WTC11 (cell line): Measurements from ENCODE around the gene ERVK3-1. TPM values are rescaled to one million over a fixed set of nuclear protein-coding genes. Genes with fewer than 3 reads are reported as not detected.

Experiments used
- ATAC-seq: fragments of 200-7000 bp; cut with Tn5 transposase; 2 replicates; pipeline ENCODE4 v1.10.0; 2021; ENCODE audit warnings: mild to moderate bottlenecking, moderate library complexity
- CTCF ChIA-PET: fragments of 300-600 bp; sonication (Branson Sonifier 250); formaldehyde crosslinking; loops from one replicate; lab custom pipeline; 2021; ENCODE audit warnings: antibody characterized with exemption; lab: Charles Lee
- POLR2A ChIA-PET: fragments of 350-600 bp; sonication (Branson Sonifier 250); formaldehyde crosslinking; loops from one replicate; lab custom pipeline; 2021; ENCODE audit warnings: antibody characterized with exemption; lab: Charles Lee
- DNase-seq: peaks from one replicate; pipeline ENCODE4 v3.0.0; 2021; ENCODE audit warnings: low spot score
- H3K27ac Mint-ChIP-seq: 2 replicates; pipeline ENCODE4 v1.8.0; 2021; ENCODE audit warnings: mixed read lengths
- H3K27me3 Mint-ChIP-seq: 2 replicates; pipeline ENCODE4 v1.8.0; 2021; ENCODE audit warnings: low read depth, mild to moderate bottlenecking, moderate library complexity, mixed read lengths
- H3K36me3 Mint-ChIP-seq: 2 replicates; pipeline ENCODE4 v1.8.0; 2021; ENCODE audit warnings: mixed read lengths
- H3K4me1 Mint-ChIP-seq: 2 replicates; pipeline ENCODE4 v1.8.0; 2022; ENCODE audit warnings: mixed read lengths
- H3K4me3 Mint-ChIP-seq: 2 replicates; pipeline ENCODE4 v1.8.0; 2021; ENCODE audit warnings: mild to moderate bottlenecking, moderate library complexity, mixed read lengths
- H3K9me3 Mint-ChIP-seq: 2 replicates; pipeline ENCODE4 v1.8.0; 2021; ENCODE audit warnings: mixed read lengths
- ATF3 ChIP-seq: sonication (generic); formaldehyde crosslinking; conservative IDR thresholded peaks from 2 replicates; pipeline ENCODE4 v1.8.1; 2022; ENCODE audit warnings: mild to moderate bottlenecking, missing genetic modification reagents
- ELF4 ChIP-seq: sonication (generic); formaldehyde crosslinking; IDR thresholded peaks from 2 replicates; pipeline ENCODE4 v1.8.1; 2022; ENCODE audit warnings: low read depth, mild to moderate bottlenecking, moderate library complexity, missing genetic modification reagents
- FOXK1 ChIP-seq: sonication (generic); formaldehyde crosslinking; IDR thresholded peaks from 2 replicates; pipeline ENCODE4 v1.8.0; 2022; ENCODE audit warnings: mild to moderate bottlenecking, moderate library complexity, missing genetic modification reagents
- GTF2I ChIP-seq: fragments of 250-450 bp; sonication (Bioruptor Pico); conservative IDR thresholded peaks from 2 replicates; pipeline ENCODE4 v1.4.0; 2021; ENCODE audit warnings: mild to moderate bottlenecking
- JAZF1 ChIP-seq: fragments of 250-450 bp; sonication (Bioruptor Pico); IDR thresholded peaks from 2 replicates; pipeline ENCODE4 v1.9.0; 2021; ENCODE audit warnings: moderate library complexity, mild to moderate bottlenecking, inconsistent platforms
- JUN ChIP-seq: sonication (generic); formaldehyde crosslinking; IDR thresholded peaks from 2 replicates; pipeline ENCODE4 v1.8.0; 2023; ENCODE audit warnings: mild to moderate bottlenecking, missing genetic modification reagents
- MYBL2 ChIP-seq: sonication (generic); formaldehyde crosslinking; IDR thresholded peaks from 2 replicates; pipeline ENCODE4 v1.8.1; 2023; ENCODE audit warnings: mild to moderate bottlenecking, moderate library complexity, missing genetic modification reagents
- NR3C1 ChIP-seq: sonication (generic); formaldehyde crosslinking; conservative IDR thresholded peaks from 2 replicates; pipeline ENCODE4 v1.8.1; 2023; ENCODE audit warnings: low read depth, mild to moderate bottlenecking, missing genetic modification reagents
- RELA ChIP-seq: sonication (generic); formaldehyde crosslinking; IDR thresholded peaks from 2 replicates; pipeline ENCODE4 v1.8.1; 2022; ENCODE audit warnings: missing genetic modification reagents, mild to moderate bottlenecking, borderline replicate concordance
- SMAD4 ChIP-seq: sonication (generic); formaldehyde crosslinking; IDR thresholded peaks from 2 replicates; pipeline ENCODE4 v1.8.0; 2022; ENCODE audit warnings: mild to moderate bottlenecking, missing genetic modification reagents
- SOX15 ChIP-seq: fragments of 250-450 bp; sonication (Bioruptor Pico); IDR thresholded peaks from 2 replicates; pipeline ENCODE4 v1.9.0; 2021; ENCODE audit warnings: mild to moderate bottlenecking
- USF2 ChIP-seq: sonication (generic); formaldehyde crosslinking; IDR thresholded peaks from 2 replicates; pipeline ENCODE4 v1.8.1; 2023; ENCODE audit warnings: mild to moderate bottlenecking, missing genetic modification reagents, moderate library complexity
- ZNF281 ChIP-seq: sonication (generic); formaldehyde crosslinking; IDR thresholded peaks from 2 replicates; pipeline ENCODE4 v1.8.0; 2023; ENCODE audit warnings: mild to moderate bottlenecking, missing genetic modification reagents
- total RNA-seq: library from RNA; stranded (reverse); gene quantifications from 3 replicates; pipeline ENCODE4 v1.2.3, GENCODE V29; 2021
- TF ChIP-seq, protein P1 (sequence below): sonication (generic); formaldehyde crosslinking; IDR thresholded peaks from 2 replicates; pipeline ENCODE4 v1.8.0; 2022; ENCODE audit warnings: missing genetic modification reagents
- TF ChIP-seq, protein P2 (sequence below): sonication (generic); formaldehyde crosslinking; IDR thresholded peaks from 2 replicates; pipeline ENCODE4 v1.8.1; 2023; ENCODE audit warnings: mild to moderate bottlenecking, missing genetic modification reagents, borderline replicate concordance
- TF ChIP-seq, protein P3 (sequence below): sonication (generic); formaldehyde crosslinking; conservative IDR thresholded peaks from 2 replicates; pipeline ENCODE4 v1.8.1; 2023; ENCODE audit warnings: mild to moderate bottlenecking, low read depth, missing genetic modification reagents, moderate library complexity
- TF ChIP-seq, protein P4 (sequence below): fragments of 250-450 bp; sonication (Bioruptor Pico); IDR thresholded peaks from 2 replicates; pipeline ENCODE4 v1.9.0; 2021; ENCODE audit warnings: mild to moderate bottlenecking

ERVK3-1 gene
- total RNA-seq, 1 experiment from 2014 or later: 26.0 TPM

DNA sequence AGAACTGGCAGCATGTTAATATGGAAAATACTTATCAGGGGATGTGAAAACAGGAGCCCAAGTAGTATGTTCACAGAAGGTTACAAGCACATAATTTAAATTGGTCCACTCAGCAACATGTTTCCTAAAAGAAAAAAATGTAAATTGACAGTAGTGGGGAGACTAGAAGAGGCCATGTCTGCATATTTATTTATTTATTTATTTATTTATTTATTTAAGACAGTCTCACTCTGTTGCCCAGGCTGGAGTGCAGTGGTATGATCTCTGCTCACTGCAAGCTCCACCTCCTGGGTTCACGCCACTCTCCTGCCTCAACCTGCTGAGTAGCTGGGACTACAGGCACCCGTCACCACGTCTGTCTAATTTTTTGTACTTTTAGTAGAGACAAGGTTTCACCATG lies 40.1 kb upstream of the ERVK3-1 start:
- no peak for TF ChIP-seq RELA (CRISPR knock-in tag)
- TF ChIP-seq JAZF1: no peak
- no peak for TF ChIP-seq GTF2I (CRISPR knock-in tag)
- no peak for TF ChIP-seq MYBL2 (CRISPR knock-in tag)
- TF ChIP-seq, protein P1, sequence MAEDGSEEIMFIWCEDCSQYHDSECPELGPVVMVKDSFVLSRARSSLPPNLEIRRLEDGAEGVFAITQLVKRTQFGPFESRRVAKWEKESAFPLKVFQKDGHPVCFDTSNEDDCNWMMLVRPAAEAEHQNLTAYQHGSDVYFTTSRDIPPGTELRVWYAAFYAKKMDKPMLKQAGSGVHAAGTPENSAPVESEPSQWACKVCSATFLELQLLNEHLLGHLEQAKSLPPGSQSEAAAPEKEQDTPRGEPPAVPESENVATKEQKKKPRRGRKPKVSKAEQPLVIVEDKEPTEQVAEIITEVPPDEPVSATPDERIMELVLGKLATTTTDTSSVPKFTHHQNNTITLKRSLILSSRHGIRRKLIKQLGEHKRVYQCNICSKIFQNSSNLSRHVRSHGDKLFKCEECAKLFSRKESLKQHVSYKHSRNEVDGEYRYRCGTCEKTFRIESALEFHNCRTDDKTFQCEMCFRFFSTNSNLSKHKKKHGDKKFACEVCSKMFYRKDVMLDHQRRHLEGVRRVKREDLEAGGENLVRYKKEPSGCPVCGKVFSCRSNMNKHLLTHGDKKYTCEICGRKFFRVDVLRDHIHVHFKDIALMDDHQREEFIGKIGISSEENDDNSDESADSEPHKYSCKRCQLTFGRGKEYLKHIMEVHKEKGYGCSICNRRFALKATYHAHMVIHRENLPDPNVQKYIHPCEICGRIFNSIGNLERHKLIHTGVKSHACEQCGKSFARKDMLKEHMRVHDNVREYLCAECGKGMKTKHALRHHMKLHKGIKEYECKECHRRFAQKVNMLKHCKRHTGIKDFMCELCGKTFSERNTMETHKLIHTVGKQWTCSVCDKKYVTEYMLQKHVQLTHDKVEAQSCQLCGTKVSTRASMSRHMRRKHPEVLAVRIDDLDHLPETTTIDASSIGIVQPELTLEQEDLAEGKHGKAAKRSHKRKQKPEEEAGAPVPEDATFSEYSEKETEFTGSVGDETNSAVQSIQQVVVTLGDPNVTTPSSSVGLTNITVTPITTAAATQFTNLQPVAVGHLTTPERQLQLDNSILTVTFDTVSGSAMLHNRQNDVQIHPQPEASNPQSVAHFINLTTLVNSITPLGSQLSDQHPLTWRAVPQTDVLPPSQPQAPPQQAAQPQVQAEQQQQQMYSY (CRISPR knock-in tag): no peak
- no peak for TF ChIP-seq ATF3 (CRISPR knock-in tag)
- no peak for TF ChIP-seq SMAD4
- TF ChIP-seq NR3C1 (CRISPR knock-in tag): no peak
- TF ChIP-seq, all 79 proteins: peak for 0
- Mint-ChIP-seq H3K27me3 (peaks cover 40% of the 10 kb centered on the region), H3K4me3 (no peak overlapping the region), H3K9me3 (peaks cover 53% of the 10 kb centered on the region), H3K27ac (no peak overlapping the region), H3K4me1 (no peaks in the 10 kb centered on the region), H3K36me3 (peaks cover 86% of the 10 kb centered on the region)
- ChIA-PET POLR2A (interaction anchor here (1.2 kb wide), 1 partner anchor 14 kb away, joined by 5 read pairs; the partner anchor contains the start of gene ZNF8), CTCF (no interaction called here)
- DNase-seq (no peak), ATAC-seq (no peak)

- Mint-ChIP-seq H3K9me3 (peaks cover 32% of the 10 kb centered on the region), H3K4me1 (no peaks in the 10 kb centered on the region)
- TF ChIP-seq, protein P2, sequence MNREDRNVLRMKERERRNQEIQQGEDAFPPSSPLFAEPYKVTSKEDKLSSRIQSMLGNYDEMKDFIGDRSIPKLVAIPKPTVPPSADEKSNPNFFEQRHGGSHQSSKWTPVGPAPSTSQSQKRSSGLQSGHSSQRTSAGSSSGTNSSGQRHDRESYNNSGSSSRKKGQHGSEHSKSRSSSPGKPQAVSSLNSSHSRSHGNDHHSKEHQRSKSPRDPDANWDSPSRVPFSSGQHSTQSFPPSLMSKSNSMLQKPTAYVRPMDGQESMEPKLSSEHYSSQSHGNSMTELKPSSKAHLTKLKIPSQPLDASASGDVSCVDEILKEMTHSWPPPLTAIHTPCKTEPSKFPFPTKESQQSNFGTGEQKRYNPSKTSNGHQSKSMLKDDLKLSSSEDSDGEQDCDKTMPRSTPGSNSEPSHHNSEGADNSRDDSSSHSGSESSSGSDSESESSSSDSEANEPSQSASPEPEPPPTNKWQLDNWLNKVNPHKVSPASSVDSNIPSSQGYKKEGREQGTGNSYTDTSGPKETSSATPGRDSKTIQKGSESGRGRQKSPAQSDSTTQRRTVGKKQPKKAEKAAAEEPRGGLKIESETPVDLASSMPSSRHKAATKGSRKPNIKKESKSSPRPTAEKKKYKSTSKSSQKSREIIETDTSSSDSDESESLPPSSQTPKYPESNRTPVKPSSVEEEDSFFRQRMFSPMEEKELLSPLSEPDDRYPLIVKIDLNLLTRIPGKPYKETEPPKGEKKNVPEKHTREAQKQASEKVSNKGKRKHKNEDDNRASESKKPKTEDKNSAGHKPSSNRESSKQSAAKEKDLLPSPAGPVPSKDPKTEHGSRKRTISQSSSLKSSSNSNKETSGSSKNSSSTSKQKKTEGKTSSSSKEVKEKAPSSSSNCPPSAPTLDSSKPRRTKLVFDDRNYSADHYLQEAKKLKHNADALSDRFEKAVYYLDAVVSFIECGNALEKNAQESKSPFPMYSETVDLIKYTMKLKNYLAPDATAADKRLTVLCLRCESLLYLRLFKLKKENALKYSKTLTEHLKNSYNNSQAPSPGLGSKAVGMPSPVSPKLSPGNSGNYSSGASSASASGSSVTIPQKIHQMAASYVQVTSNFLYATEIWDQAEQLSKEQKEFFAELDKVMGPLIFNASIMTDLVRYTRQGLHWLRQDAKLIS (CRISPR knock-in tag): no peak
- no peak for TF ChIP-seq SOX15 (CRISPR knock-in tag)
- TF ChIP-seq ELF4: no peak
- no peak for TF ChIP-seq FOXK1
- TF ChIP-seq JUN (CRISPR knock-in tag): no peak
- TF ChIP-seq JAZF1: no peak
- TF ChIP-seq, protein P3, sequence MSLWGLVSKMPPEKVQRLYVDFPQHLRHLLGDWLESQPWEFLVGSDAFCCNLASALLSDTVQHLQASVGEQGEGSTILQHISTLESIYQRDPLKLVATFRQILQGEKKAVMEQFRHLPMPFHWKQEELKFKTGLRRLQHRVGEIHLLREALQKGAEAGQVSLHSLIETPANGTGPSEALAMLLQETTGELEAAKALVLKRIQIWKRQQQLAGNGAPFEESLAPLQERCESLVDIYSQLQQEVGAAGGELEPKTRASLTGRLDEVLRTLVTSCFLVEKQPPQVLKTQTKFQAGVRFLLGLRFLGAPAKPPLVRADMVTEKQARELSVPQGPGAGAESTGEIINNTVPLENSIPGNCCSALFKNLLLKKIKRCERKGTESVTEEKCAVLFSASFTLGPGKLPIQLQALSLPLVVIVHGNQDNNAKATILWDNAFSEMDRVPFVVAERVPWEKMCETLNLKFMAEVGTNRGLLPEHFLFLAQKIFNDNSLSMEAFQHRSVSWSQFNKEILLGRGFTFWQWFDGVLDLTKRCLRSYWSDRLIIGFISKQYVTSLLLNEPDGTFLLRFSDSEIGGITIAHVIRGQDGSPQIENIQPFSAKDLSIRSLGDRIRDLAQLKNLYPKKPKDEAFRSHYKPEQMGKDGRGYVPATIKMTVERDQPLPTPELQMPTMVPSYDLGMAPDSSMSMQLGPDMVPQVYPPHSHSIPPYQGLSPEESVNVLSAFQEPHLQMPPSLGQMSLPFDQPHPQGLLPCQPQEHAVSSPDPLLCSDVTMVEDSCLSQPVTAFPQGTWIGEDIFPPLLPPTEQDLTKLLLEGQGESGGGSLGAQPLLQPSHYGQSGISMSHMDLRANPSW (CRISPR knock-in tag): no peak
- TF ChIP-seq, protein P4, sequence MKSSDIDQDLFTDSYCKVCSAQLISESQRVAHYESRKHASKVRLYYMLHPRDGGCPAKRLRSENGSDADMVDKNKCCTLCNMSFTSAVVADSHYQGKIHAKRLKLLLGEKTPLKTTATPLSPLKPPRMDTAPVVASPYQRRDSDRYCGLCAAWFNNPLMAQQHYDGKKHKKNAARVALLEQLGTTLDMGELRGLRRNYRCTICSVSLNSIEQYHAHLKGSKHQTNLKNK (CRISPR knock-in tag): no peak
- TF ChIP-seq USF2: no peak
- TF ChIP-seq ZNF281 (CRISPR knock-in tag): no peak
Measured at GRCh38 chr19:58268344-58268743, 36.8 kb upstream of the ERVK3-1 start.

More at GRCh38 chr19:58268344-58268743, 36.8 kb upstream of the ERVK3-1 start:
- DNase-seq: no peak
- Mint-ChIP-seq H3K27ac (no peak overlapping the region), H3K36me3 (peaks cover 78% of the 10 kb centered on the region), H3K4me3 (no peak overlapping the region), H3K27me3 (peaks cover 12% of the 10 kb centered on the region)
- POLR2A ChIA-PET: no interaction called here
- CTCF ChIA-PET: interaction anchor here (1.0 to 1.3 kb wide), 2 partner anchors 50 to 319 kb away, joined by 3 to 4 read pairs; no protein-coding TSS in a partner anchor
- no peak for ATAC-seq
